Fibroblast of mammary gland (primary cell): ENCODE results near the gene ACO2.
"Not testable (repeated sequence)": the region's sequence is repeated elsewhere in the genome, so short reads cannot be mapped to it uniquely, and the experiment has no call there.

Experiments used
- DNase-seq: peaks from one replicate; pipeline ENCODE4 v3.0.0-alpha.2; 2010; ENCODE audit warnings: low read depth
- H3K4me3 ChIP-seq: 2 replicates; pipeline ENCODE4 v1.5.1; 2011; ENCODE audit warnings: low read depth, mild to moderate bottlenecking, low read length, moderate library complexity; ENCODE audit not compliant: control insufficient read depth
- TF ChIP-seq, protein P1 (sequence below): conservative IDR thresholded peaks from 2 replicates; pipeline ENCODE4 v1.5.1; 2011; ENCODE audit warnings: low read depth, low read length, inconsistent platforms; ENCODE audit not compliant: control insufficient read depth, insufficient read depth

The ACO2 gene

GRCh38 chr22:41435560-41435959 is 33.4 kb upstream of the ACO2 start:
- DNase-seq = no peak
- no peak overlapping the region for H3K4me3 ChIP-seq
- TF ChIP-seq, protein P1, sequence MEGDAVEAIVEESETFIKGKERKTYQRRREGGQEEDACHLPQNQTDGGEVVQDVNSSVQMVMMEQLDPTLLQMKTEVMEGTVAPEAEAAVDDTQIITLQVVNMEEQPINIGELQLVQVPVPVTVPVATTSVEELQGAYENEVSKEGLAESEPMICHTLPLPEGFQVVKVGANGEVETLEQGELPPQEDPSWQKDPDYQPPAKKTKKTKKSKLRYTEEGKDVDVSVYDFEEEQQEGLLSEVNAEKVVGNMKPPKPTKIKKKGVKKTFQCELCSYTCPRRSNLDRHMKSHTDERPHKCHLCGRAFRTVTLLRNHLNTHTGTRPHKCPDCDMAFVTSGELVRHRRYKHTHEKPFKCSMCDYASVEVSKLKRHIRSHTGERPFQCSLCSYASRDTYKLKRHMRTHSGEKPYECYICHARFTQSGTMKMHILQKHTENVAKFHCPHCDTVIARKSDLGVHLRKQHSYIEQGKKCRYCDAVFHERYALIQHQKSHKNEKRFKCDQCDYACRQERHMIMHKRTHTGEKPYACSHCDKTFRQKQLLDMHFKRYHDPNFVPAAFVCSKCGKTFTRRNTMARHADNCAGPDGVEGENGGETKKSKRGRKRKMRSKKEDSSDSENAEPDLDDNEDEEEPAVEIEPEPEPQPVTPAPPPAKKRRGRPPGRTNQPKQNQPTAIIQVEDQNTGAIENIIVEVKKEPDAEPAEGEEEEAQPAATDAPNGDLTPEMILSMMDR = no peak

- DNase-seq = no peak
- TF ChIP-seq, protein P1 = no peak
- H3K4me3 ChIP-seq = no peak overlapping the region
These were observed 32.4 kb upstream of the ACO2 start for GRCh38 chr22:41436322-41437113.

DNA sequence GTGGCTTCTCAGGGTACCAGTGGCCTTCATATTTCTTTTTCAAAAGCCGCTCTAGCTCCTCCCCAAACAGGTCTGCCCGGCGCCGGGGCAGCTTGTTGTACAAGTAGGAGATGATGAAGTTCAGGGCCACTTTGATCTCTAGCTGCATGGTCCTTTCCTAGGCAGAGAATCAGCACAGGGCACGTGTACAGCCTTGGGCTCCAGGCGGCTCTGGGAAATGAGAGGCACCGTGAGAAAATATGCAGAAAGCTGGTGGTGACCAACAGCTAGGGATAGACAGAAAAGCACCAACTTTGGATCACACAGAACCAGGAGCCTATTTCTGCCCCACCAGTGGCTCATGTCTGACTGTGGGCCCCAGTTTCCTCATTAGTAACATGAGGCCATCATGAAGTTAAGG is 31.7 kb upstream of the ACO2 start:
- no peak for DNase-seq
- no peak overlapping the region for H3K4me3 ChIP-seq
- TF ChIP-seq, protein P1 = no peak

DNA sequence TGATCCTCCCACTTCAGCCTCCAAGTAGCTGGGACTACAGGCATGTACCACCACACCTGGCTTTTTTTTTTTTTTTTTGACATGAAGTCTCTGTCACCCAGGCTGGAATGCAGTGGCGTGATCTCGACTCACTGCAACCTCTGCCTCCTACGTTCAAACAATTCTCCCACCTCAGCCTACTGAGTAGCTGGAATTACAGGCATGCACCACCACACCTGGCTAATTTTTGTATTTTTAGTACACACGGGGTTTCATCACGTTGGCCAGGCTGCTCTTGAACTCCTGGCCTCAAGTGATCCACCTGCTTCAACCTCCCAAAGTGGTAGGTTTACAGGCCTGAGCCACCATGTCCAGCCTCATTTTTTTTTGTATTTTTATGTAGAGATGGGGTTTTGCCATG is 28.4 kb upstream of the ACO2 start:
- DNase-seq = not testable (repeated sequence)

DNA sequence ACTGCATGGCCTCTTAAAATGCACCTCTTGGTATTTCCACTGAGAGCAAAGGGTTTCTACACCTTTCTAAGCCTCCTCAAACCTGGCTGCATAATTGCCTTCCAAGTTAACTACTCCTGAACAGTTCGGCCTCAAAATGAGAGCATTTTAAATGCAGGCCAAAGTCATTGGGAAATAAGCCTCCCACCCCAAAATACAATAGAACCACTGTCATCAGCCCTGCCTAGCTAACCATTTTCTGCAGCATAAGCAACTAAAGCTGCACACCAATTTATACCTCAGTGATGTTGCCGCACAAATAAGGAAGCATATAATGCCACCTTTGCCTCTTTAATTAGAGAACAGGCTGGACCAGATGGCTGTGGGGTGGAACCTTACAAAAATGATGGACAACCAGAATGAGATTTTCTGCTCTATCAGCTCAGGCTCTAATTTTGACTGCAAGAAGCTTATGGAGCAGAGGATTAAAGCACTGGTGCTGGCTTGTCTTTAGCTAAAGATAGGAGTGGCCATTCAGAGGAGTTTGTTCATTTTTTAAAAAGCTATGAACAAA is 26.6 kb upstream of the ACO2 start:
- TF ChIP-seq, protein P1 = no peak
- DNase-seq = no peak
- H3K4me3 ChIP-seq = no peak overlapping the region

More for the DNA sequence above, 28.4 kb upstream of the ACO2 start:
- not testable (repeated sequence) for H3K4me3 ChIP-seq

DNA sequence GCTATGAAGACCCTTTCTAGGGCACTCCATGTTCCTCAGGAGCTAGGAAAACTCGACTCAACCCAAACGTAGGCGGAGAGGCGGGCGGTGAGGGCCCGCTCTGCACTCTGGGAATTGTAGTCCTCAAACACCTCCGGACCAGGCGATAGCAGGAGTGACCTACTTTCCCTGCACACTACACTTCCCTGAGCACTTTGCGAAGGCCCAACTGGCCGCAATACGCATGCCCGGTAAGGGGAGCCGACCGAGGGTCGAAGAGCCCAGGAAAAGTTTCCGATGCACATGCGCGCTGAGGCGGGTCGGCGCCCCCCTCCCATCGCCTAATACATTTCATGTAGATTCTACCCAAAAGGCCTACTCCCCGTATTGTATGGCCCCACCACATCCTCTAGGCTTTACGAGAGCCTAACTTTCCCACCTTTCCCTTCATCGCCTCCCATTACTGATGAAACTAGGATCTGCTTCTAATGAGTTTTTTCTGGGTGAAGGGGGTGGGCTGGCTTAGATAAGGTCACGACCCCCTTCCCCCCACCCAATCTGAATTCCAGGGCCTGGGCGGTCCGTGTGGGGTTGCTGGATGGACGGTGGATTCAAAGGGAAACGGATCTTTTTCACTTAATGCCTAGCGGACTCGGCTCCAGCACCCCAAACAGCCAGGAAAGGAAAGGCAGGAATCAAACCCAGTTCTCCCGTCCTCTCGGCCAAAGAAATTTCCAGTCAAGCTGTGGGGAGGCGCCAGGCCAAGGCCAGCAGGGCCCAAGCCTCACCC is 24.4 kb upstream of the ACO2 start:
- DNase-seq = peak; percentile 95
- TF ChIP-seq, protein P1 = no peak
- H3K4me3 ChIP-seq = peak overlapping the region; percentile 98
